K562 (cell line): Measurements from ENCODE around the gene GNPTAB. TPM values are rescaled to one million over a fixed set of nuclear protein-coding genes. Genes with fewer than 3 reads are reported as not detected.
"Not testable (repeated sequence)": the region's sequence is repeated elsewhere in the genome, so short reads cannot be mapped to it uniquely, and the experiment has no call there.

Source experiments
- ATAC-seq: fragments of 200-7000 bp; cut with Tn5 transposase; 3 replicates; pipeline ENCODE4 v1.9.1; 2020; ENCODE audit warnings: moderate library complexity
- BruUV-seq: library from RNA; stranded (reverse); fragments of 400-500 nt; replicated peaks from 2 replicates; lab custom pipeline; 2021; lab: Mats Ljungman, UMichigan
- CTCF ChIA-PET: fragments of 300-600 bp; formaldehyde crosslinking; extraction: SDS; loops from one replicate; lab custom pipeline; 2021; ENCODE audit warnings: low intra/inter-chr PET ratio; lab: Yijun Ruan, JAX
- POLR2A ChIA-PET: fragments of 300-600, 350-650 bp; sonication (Branson Sonifier 250); formaldehyde crosslinking; extraction: SDS; loops from one replicate; lab custom pipeline; 2021; ENCODE audit warnings: antibody characterized with exemption, inconsistent platforms; lab: Yijun Ruan, JAX
- DNase-seq, 4 experiments: peaks; one replicate each; pipeline versions ENCODE4 v3.0.0 to v3.0.0-alpha.2; 2011 to 2018; ENCODE audit warnings: low spot score in 3 of 4, mixed read lengths in 3 of 4; ENCODE audit errors: extremely low read depth in 1 of 4
- FAIRE-seq: peaks from 2 replicates; lab custom pipeline; 2011; peaks lifted over from hg19 to GRCh38; lab: Jason Lieb, UNC
- H2AFZ ChIP-seq: 2 replicates; pipeline ENCODE4 v1.6.0; 2011; ENCODE audit warnings: low read depth, low read length, control low read depth, inconsistent platforms
- H3K27ac ChIP-seq: fragments of 200-600 bp; 3 replicates; pipeline ENCODE4 v1.8.0; 2011; ENCODE audit warnings: low read depth, mild to moderate bottlenecking, control low read depth, inconsistent platforms, low read length, moderate library complexity, mixed read lengths; ENCODE audit errors: extremely low read depth
- H3K27me3 ChIP-seq, 2 experiments: fragments of 300-600 bp in 1 of 2; 2 replicates in 1 of 2; 3 replicates in 1 of 2; pipeline versions ENCODE4 v1.6.0 to v1.8.0; 2011; ENCODE audit warnings: inconsistent platforms in 2 of 2, low read length in 2 of 2, mild to moderate bottlenecking in 1 of 2, mixed read lengths in 1 of 2, moderate library complexity in 1 of 2; ENCODE audit not compliant: control insufficient read depth in 2 of 2, insufficient read depth in 2 of 2
- H3K36me3 ChIP-seq: fragments of 300-600 bp; 3 replicates; pipeline ENCODE4 v1.8.0; 2011; ENCODE audit warnings: mild to moderate bottlenecking, low read length, inconsistent platforms; ENCODE audit not compliant: control insufficient read depth, insufficient read depth
- H3K4me1 ChIP-seq, 2 experiments: fragments of 200-600 bp in 1 of 2; replicated peaks in 1 of 2; 2 replicates in 1 of 2; 3 replicates in 1 of 2; pipeline versions ENCODE4 v1.5.1 to v1.8.0; 2011; ENCODE audit warnings: inconsistent platforms in 2 of 2, low read length in 2 of 2, mild to moderate bottlenecking in 1 of 2, mixed read lengths in 1 of 2, moderate library complexity in 1 of 2; ENCODE audit not compliant: control insufficient read depth in 2 of 2, insufficient read depth in 2 of 2
- H3K4me2 ChIP-seq: 2 replicates; pipeline ENCODE4 v1.6.1; 2011; ENCODE audit warnings: low read length, control low read depth, inconsistent platforms, mixed read lengths; ENCODE audit not compliant: insufficient read depth
- H3K4me3 ChIP-seq: fragments of 200-600 bp; sonication (generic), shearing (Covaris generic); 2 replicates; pipeline ENCODE4 v1.5.1; 2016; ENCODE audit warnings: control low read depth, inconsistent platforms
- H3K79me2 ChIP-seq: fragments of 200-600 bp; 3 replicates; pipeline ENCODE4 v1.8.0; 2011; ENCODE audit warnings: low read length, inconsistent platforms; ENCODE audit not compliant: control insufficient read depth, insufficient read depth
- H3K9ac ChIP-seq, 2 experiments: 2 replicates each; pipeline versions ENCODE4 v1.6.0 to v1.6.1; 2011; ENCODE audit warnings: low read depth in 2 of 2, low read length in 2 of 2, control low read depth in 1 of 2, inconsistent platforms in 1 of 2, mild to moderate bottlenecking in 1 of 2, mixed read lengths in 1 of 2; ENCODE audit not compliant: insufficient read depth in 1 of 2
- H3K9me1 ChIP-seq: one replicate; pipeline ENCODE4 v1.6.0; 2011; ENCODE audit warnings: inconsistent platforms, mild to moderate bottlenecking, low read length, moderate library complexity; ENCODE audit not compliant: control insufficient read depth, insufficient read depth
- H3K9me3 ChIP-seq: replicated peaks from 2 replicates; pipeline ENCODE4 v1.5.1; 2011; ENCODE audit warnings: low read depth, low read length, inconsistent platforms; ENCODE audit not compliant: control insufficient read depth, insufficient read depth
- H4K20me1 ChIP-seq: replicated peaks from 2 replicates; pipeline ENCODE4 v1.6.1; 2011; ENCODE audit warnings: low read length, inconsistent platforms, mixed read lengths; ENCODE audit not compliant: control insufficient read depth, insufficient read depth
- WGBS: fragments of 100-300 bp; shearing (Covaris generic); methylation state at CpG from one replicate; pipeline ENCODE4 v1.1.6; 2016; ENCODE audit warnings: low coverage, mixed read lengths; ENCODE audit not compliant: insufficient coverage; ENCODE audit errors: missing lambda C conversion rate; 5-methylcytosine and 5-hydroxymethylcytosine counted together
- in situ Hi-C: fragments of 300-500 bp; cut with MboI; formaldehyde crosslinking; loops from 4 replicates; pipeline ENCODE4 v1.15.0; 2018; ENCODE audit warnings: inconsistent platforms, mixed read lengths
- intact Hi-C: fragments of 100-400 bp; cut with micrococcal nuclease; formaldehyde crosslinking; loops from 2 replicates; pipeline ENCODE4 v1.14.2; 2022
- polyA plus RNA-seq, 8 experiments: library from polyadenylated mRNA; depleted of rRNA in 4 of 8; stranded (reverse) in 5 of 8; unstranded in 3 of 8; fragments of >200 nt; fragmentation: Nextera tagmentation in 2 of 8; fragmentation: Illumina TruSeq in 1 of 8; extraction: Ambion mirVana in 2 of 8; extraction: Trizol in 1 of 8; gene quantifications; 2 replicates each; pipeline versions ENCODE4 v1.2.1 to v1.2.3, GENCODE V29; 2011 to 2014; ENCODE audit warnings: inconsistent platforms in 1 of 8, missing spikeins in 1 of 8
- total RNA-seq, 7 experiments: library from RNA; depleted of rRNA in 6 of 7; stranded (reverse); fragments of >200 nt in 6 of 7; fragmentation: Illumina TruSeq in 2 of 7; extraction: Trizol in 2 of 7; gene quantifications; 2 replicates each; pipeline versions ENCODE4 v1.2.1 to v1.2.3, GENCODE V29; 2011 to 2021; ENCODE audit warnings: low replicate concordance in 1 of 7

GNPTAB gene
- total and polyA plus RNA-seq, 9 of the 15 experiments (the other 6 are each of a cell fraction or from before 2014, with no cell fraction given) = 5.9 to 23.2 (median 19.3) TPM

- DNase-seq, H4K20me1 ChIP-seq, POLR2A ChIA-PET, H3K27ac ChIP-seq, H3K9me3 ChIP-seq, H3K9ac ChIP-seq, H3K27me3 ChIP-seq, ATAC-seq, H3K4me3 ChIP-seq, CTCF ChIA-PET, H3K36me3 ChIP-seq, BruUV-seq, H3K4me2 ChIP-seq, in situ Hi-C loops, H3K4me1 ChIP-seq, intact Hi-C loops, H3K9me1 ChIP-seq, FAIRE-seq, H2AFZ ChIP-seq, H3K79me2 ChIP-seq: not testable (repeated sequence)
- 82% methylated on average over 1 of the region's 1 CpG for WGBS
These were observed 18.0 kb downstream of the GNPTAB start for GRCh38 chr12:101812716-101813115.

DNA sequence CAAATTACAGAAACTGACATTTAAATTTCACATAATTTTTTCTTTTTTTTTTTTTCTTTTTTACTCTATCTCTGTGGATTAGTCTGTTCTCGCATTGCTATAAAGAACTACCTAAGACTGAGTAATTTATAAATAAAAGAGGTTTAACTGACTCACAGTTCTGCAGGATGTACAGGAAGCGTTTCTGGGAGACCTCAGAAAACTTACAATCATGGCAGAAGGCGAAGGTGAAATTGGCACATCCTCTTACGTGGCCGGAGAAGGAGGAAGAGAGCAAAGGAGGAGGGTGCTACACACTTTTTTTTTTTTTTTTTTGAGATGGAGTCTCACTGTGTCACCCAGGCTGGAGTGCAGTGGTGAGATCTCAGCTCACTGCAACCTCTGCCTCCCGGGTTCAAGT lies 19.4 kb downstream of the GNPTAB start:
- H3K27ac ChIP-seq, H3K27me3 ChIP-seq, intact Hi-C loops, FAIRE-seq, CTCF ChIA-PET, DNase-seq, H3K4me3 ChIP-seq, in situ Hi-C loops, H2AFZ ChIP-seq, H3K36me3 ChIP-seq, H3K4me2 ChIP-seq, H3K4me1 ChIP-seq, H3K9me3 ChIP-seq, H3K9ac ChIP-seq, H4K20me1 ChIP-seq, H3K79me2 ChIP-seq, BruUV-seq, H3K9me1 ChIP-seq, ATAC-seq: not testable (repeated sequence)
- 87% methylated on average over 5 of the region's 6 CpGs for WGBS
- POLR2A ChIA-PET = interaction anchor here (0.7 kb wide), 1 partner anchor 24 kb away, joined by 3 read pairs; no protein-coding TSS in a partner anchor
